Measurements from ENCODE around the gene SMPDL3B.
"Not testable (repeated sequence)": the region's sequence is repeated elsewhere in the genome, so short reads cannot be mapped to it uniquely, and the experiment has no call there.

GRCh38 chr1:27994526-27994925 lies 59.7 kb downstream of the SMPDL3B start:
- not testable (repeated sequence) for TF ChIP-seq POLR2AphosphoS5, POLR2A, CTCF (IDR thresholded peaks at IDR 0.05)

Data from prostate gland (tissue), 2 donors.